Activated T-cell treated with anti-CD3 and anti-CD28 coated beads, Interleukin-2, amount 50 U/mL, for 48 hours (primary cell): Measurements from ENCODE around the gene PEPD.

Experiments
- DNase-seq, 2 experiments: peaks; one replicate each; pipeline ENCODE4 v3.0.0-alpha.2; 2020

The PEPD gene

DNA sequence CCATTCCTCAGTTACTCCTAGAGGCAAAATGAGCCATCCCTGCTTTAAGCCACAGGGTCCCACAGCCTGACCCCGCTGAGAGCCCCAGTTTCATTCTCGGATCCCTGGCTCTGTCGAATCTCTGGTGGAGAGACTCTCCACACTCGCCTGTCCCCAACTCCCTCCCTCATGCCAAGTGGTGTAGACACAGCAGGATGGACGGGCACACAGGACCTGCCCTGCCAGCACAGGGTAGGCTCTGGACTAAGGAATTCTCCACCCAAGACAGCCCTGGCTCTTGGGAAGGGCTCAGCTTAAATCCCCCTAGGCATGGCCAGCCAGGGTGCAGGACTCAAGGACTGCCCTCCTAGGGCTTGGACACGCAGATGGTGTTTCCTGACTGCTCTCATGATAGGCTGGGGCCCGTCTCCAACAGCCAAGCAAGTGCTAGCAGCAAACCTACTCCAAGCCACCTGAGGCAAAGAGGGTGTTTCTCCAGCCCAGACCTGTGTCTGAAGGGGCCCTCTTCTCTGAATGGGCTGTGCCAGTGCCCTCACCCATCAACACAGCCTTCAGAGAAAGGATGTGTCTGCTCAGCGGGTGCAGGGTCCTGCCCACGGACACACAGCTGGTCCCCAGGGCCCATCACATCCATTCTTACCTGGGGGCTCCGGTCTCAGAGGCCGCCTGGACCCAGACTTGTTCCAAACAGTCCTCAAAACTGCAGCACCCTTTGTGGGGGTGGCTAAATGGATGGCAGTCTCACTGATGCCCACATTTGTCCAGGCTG is 65.3 kb downstream of the PEPD start:
- no peak for DNase-seq

DNA sequence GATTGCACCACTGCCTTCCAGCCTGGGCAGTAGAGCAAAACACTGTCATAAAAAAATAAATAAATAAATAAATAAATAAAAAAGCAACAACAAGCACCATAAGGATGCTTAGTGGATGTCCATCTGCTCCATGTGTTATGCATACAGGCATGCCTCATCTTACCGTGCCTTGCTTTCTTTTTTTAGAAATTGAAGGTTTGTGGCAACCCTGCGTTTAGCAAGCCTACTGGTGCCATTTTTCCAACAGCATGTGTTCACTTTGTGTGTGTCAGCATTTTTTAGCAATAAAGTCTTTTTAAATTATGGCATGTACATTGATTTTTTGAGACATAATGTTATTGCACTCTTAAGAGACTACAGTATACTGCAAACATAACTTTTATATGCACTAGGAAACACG is 68.3 kb downstream of the PEPD start:
- DNase-seq, result no peak

DNA sequence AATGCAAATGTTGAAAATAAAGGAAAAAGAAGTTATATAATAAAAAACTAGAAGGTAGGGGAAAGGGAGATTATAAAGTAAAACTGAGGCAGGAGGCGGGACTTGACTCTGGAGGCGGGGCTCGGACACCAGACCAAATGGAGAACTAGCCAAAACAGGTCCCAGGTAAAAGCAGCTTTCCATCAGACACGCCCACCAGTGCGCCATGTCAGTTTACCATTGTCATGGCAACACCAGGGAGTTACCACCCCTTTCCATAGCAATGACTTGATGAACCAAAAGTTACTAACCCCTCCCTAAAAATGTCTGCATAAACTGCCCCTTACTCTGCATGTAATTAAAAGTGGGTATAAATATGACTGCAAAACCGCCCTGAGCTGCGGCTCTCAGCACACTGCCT is 70.9 kb downstream of the PEPD start:
- DNase-seq, result no peak

DNA sequence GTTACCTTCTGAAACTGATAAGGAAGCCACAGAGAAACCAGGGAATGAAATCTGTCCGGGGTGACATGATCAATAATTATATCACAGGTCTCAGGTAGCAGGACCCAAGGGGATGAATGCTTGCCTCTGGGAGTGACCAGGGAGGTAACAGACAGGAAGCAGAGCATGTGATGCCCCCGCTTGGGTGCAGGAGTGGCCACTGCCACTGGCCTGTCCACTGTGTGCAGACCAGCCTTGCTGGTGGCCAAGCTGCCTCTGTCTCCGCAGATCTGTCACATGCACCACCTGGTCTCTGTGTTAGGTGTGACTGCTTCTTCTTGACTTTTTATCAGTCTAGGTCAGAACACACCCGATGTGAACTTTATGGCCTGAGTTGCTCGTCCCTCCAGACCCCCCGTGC is 71.8 kb downstream of the PEPD start:
- DNase-seq, result no peak

DNA sequence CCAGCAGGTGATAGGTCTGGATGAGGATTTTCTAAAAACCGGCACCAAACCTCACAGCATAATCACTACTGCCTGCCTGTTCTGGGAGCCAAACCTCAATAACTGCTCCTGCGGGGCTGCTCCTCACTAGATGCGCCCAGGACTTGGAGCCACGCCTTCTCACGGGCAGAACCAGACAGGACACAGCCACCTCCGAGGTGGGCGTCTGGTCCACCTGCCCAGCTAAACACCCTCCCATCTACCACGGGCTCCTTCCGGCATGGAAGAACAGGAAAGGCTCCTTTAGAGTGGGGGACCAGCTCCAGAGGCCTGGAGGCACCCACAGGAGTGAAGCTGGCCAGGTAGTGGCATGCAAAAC is 73.5 kb downstream of the PEPD start:
- DNase-seq, result no peak

DNA sequence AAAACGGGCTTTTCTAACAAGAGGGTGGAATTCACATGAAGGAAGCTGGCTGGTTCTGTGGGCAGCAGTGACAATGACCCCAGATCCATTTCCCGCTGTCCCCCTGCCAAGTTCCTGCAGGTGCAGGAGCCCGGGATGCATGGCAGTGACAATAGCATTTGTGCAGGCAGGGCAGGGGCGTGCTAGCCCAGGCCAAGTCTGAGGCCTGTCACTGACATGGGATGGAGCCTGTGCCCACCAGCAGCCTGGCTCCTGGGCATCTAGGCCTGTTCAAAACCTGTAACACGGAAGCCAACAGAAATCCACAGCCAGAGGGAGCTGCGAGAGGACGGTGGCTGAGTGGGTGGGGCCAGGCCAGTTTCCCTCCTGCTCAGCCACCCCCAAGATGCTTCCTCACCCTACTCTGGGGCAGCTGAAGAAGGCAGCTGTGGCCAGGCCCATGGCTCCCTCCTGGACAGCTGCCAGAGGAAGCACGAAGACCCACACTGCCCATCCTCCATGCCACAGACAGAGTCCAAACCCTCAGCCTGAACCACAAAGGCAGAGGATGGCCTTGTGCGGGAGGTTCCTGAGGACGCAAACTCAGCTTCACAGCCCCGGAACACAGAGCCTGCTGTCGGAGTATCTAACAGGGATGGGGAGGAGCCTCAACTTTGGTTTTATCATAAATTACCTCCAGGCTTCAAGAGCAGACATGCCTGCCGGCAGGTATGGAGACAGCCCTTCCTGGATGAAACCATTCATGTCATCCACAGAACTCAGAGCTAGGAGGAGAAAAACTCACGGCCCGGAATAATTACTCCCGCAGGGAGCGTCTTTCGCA is 74.0 kb downstream of the PEPD start:
- no peak for DNase-seq

DNA sequence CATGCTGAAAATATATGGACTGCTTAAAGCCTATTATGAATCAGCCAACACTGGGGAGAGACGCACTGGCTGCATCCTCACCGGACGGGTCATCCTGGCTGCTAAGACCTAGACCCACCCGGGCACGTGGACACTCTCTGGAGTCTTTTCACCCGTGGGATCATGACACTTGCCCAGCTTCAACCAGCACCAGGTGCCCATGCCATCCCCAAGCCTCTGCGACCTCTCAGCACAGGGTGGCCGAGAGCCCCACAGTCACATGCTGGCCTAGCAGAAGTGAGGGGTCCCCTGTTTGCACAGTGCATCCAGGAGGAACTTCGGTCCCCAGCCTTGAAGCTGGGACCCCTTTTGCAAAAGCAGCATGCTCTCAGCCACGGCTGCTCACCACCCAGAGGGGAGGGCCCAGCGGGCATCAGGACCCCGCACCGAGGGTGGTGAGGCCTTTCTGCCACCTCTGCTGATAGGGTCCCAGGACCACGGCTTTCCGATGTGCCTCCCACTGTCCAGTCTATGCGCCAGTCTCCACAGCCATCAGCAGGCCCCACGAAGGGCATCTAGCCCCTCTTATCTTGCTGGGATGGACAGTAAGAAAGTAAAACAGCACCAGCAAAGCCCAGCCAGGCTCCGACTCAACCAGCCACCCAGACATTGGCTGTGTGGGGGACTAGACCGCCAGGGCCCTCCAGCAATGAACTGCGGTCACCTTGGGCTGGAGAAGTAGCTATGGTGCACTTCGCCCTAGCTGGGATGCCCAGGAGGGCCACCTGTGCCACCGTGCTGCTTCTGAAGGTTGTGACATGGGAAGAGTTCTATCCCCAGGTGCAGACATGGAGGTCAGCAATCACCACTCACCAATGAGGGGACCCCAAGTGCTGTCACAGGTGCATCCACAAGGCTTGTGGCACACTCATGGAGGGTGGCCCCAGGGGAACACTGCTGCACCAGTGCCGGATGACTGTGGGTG is 75.0 kb downstream of the PEPD start:
- DNase-seq, result no peak

DNA sequence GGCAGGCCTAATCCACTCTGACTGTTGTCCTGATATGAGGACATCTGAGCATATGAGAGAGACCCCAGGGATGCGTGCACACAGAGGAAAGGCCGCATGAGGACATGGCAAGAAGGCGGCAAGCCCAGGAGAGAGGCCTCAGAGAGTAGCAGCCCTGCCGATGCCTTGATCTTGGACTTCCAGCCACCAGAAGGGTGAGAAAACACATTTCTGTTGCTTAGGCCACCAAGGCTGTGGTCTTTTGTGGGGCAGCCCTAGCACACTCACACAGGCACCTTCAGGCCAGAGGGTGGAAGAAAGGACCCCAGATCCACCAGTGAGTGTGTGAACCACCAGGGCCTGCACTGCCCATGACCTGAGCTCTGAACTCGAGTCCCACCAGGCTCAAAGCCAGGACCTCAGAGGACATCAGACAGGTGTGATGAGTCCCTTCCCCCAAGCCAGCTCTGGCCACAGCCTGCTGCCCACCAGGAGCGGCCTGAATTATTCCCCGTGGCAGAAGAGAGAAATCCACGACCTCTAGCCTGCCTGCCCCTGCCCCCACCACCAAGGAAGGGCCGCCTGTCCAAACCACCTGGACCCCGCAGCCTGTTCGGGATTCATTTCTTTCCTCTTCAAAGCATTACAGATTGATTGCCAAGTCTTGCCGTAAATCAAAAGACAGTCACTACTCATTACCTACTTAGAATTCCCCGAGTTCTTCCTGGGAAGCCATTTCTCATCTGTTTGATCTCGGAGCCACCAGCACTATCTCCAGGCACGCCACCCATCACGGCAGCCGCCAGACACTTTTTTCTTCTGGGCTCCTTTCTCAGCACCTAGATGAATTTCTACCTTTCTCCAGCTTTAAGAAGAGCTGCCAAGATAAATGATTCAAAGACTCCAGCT is 75.9 kb downstream of the PEPD start:
- no peak for DNase-seq

DNA sequence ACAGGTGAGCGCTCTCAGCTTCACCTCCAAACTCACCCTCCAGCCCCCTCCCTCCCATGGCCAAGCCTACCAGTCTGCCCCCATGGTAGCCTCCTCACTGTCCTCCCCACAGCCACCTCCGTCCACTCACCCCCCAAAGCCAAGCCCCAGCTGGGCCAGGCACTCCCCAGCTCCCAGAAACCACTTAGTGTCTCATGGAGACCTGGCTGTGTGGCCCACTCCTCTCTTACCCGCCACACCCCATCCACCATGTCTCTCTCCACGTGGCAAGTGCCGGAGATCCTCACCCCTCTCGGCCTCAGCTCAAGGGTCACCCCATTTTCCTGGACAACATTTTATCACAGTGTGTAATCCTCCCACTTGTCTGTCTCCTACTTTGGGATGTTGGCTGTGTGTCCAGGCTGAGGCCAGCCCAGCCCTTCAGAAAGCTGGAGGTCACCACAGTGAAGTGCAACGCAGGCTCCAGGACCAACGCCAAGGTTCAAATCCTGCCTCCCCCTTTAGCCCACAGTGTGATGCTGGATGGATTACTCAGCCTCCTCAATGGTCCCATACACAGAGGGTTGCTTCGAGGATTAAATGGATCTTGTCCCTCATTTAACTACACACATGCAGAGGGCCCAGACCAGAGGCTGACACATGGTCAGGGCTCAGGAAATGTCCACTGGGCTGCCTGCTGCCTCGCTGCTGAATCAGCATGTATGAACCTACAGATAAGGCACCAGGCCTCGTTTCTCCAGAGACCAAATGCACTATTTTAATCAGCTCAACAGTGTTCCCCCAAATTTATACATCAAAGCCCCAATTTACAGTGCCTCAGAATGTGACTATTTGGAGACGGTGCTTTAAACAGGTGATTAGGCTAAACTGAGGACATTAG is 76.8 kb downstream of the PEPD start:
- no peak for DNase-seq

DNA sequence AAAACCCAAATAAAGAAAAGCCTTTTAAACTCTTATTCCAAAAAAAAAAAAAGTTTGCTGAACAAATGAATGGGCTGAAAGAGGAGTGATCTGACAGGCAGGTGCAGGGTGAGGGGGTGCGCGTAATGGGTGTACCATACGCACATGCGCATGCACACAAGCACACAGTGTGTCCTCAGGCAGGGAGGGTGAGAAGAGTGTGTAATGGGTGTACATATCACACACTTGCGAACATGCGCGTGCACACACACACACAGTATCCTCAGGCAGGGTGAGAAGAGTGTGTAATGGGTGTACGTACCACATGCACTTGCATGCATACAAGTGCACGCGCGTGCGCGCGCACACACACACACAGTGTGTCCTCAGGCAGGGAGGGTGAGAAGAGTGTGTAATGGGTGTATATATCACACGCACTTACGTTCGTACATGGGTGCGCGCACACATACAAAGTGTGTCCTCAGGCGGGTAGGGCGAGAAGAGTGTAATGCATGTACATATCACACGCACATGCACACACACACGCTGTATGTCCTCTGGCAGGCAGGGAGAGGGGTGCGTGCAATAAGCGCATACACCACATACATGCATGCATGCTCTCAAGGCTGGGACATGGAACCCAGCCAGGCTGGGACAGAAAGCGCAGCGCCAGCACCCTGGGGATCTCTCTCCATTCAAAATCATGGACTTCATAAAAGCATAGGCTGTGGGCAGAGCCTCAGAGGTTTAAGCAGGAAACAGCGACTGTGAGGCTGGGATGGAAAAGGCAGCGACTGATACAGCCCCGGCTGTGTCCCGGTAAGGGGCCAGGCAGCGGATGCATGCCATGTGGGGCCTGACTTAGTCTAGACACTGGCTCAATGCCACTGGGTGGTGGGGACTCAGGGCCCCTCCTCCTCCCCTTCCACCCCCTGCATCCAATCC is 77.7 kb downstream of the PEPD start:
- DNase-seq, result no peak

DNA sequence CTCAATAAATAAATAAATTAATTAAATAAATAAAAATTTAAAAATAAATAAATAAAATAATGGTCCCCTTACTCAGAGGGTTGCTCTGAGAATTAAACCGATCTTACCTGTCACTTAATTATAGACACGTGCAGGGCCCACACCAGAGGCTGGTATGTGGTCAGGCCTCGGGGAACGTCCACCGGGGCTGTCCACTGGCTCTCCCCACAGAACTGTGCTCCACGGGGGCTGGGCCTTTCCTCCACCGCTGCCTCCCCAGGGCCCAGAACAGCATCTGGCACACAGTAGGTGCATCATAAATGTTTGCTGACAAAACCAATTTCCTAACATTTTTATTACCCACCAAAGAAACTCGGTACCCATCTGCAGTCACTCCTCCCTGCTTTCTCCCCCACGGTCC is 78.9 kb downstream of the PEPD start:
- no peak for DNase-seq

DNA sequence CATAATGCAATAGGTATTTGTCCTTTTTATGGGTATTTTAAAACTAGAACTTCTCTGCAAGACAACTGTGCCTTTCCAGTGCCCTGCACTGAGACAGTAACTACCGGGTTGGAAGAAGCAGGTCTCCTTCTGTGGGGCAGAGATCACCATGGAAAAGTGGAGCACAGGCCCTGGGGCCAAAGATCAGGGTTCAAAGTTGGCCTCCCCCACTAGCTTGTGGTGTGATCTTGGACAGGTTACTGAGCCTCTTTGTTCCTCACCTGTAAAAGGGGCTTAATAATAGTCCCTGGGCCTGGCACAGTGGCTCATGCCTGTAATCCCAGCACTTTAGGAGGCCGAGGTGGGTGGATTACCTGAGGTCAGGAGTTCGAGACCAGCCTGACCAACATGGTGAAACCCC is 79.8 kb downstream of the PEPD start:
- DNase-seq, result no peak

DNA sequence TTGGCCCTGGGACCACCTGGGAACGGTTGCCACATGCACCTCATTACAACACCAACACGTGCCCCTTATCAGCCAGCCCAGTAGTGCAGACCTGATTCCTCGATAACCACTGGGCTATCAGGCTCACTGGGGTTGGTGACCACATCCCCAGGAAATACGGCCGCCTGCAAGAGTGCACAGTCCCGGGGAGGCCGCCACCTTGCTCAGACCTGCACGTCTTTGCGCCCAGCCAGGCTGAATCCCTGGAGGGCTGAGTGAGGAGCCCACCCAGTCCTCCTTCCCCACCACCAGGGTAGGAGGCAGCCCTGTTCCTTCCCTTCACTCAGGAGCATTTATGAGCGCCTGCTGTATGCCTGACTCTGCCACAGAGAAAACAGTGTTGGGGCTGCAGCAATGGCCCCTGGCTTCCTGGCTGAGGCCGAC is 80.3 kb downstream of the PEPD start:
- DNase-seq, result no peak

DNA sequence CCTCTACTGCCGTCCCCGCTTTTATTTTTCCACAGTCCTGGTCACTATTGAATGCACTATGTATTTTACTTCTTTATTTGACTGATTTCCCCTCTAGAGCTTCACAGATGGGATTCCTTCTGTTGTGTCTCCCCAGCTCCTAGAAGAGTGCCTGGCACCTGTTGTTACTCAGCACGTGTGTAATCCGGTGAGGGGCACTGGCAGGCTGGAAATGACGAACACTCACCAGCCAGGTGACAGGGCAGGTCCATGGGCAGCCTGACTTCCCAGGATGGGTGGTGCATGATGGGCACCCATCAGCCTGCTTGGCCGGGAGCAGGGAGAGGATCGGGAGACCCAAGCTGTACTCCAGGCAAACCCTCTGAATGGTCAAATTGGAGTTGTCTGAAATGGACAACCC is 80.9 kb downstream of the PEPD start:
- no peak for DNase-seq

DNA sequence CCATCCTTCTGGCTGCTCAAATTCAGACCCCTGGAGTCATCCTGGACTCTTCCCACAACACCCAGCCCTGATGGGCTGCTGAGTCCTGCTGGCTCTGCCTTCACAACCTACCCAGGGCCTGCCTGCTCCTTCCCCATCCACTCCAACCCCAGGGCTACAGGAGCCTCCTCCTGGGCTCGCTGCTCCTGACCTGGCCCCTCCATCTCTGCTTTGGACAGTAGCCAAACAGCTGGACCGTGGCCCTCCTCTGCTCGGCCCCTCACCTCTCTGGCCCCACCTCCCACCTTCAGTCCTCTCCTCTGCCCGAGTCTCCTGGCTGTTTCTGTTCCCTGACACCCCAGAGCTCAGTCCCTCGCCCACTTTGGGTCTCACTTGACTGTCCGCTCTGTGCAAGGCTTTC is 81.3 kb downstream of the PEPD start:
- no peak for DNase-seq

DNA sequence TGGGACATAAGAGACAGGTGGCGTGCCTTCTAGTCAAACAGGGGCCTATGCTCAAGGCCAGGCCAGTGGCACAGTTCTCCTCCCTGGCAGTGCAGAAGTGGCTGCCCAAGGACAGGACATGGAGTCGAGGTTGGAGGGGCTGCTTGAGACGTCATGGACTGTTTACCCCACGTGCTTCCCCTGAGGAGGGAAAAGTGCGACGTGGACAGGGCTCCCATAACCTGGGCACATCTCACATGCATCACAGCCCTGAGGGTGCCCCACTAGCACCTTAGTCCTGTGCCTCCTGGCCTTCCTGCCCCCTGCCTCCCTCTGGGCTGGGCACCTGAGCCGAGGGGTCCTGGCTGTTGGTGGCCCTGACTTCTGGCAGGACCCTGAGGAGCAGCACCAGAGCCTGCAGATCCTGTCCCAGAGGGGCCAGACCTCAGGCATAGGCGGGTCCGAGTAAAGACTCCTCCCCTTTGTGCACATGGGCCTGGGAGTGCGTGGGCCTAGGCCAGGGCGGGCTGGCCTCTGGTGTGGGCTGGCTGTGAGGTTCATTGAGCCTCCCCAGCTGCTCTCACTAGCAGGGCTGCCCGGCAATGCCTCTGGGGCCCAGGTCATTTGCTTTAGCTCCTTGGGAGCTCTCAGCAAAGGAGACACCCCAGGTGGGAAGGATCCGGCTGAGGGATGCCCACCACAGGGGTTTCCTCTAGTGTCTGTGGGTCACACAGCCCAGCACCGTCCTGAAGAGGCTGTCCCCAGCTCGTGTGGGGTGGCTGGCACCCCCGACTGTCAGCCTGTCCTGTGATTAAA is 82.4 kb downstream of the PEPD start:
- DNase-seq, result no peak

DNA sequence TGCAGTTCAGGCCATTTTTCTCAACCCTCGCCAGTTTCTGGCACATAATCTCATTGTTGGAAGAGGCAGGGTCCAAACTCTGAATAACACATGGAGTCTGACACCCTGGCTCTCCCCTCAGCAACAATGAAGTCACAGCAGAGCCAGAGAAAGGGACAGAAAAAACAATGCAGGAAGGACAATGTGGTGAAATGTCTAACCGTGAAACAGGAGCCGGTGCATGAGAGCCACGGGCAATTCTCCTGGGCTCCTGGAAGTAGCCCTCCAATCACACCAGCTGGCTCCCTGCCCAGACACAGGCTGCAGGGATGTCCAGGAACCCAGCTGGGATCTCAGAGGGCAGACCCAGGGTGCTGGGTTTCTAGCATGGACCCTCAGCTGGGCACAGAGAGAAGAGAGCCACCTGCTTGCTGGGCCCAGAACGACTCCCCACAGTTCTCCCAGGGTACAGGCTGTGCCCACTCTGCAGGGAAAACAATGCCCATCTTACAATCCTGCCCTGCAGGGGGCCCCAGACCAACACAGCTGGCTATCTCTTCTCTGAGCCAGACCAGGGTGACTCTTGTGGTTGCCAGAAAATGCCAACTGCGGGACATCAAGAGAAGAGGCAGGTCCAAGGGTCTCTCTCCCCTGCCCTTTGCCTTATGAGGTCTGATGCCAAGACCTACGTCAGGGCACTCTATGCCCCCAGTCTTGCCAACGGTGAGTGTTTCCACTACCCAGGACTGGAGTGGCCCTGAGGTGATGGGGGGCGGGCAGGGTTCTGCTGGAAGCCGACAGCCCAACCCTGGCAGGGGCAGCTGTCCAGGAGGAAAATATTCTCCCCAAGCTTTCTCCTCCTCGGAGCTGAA is 83.5 kb downstream of the PEPD start:
- no peak for DNase-seq

DNA sequence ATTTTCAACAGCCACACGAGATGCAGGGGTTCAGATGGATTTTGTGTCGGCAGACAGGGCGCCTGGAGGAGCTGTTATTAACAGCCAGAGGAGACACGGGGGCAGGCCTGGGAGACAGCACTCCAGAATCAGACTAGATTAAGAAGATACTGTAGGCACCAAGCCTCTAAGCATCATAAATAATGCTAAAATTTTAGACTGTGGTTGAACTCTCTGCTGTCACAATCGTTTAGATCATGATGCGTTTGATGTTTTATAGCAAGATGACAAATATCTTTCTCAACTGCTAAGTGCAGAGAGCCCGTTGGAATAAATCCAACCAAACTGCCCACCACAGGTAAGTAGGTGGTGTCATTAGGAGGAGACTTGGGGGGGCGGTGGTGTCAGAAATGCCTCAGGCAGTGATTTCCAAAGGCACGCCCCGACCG is 84.2 kb downstream of the PEPD start:
- no peak for DNase-seq
